Measurements from ENCODE around the gene ABO.
"Not testable (repeated sequence)": the region's sequence is repeated elsewhere in the genome, so short reads cannot be mapped to it uniquely, and the experiment has no call there.

Gene ABO

DNA sequence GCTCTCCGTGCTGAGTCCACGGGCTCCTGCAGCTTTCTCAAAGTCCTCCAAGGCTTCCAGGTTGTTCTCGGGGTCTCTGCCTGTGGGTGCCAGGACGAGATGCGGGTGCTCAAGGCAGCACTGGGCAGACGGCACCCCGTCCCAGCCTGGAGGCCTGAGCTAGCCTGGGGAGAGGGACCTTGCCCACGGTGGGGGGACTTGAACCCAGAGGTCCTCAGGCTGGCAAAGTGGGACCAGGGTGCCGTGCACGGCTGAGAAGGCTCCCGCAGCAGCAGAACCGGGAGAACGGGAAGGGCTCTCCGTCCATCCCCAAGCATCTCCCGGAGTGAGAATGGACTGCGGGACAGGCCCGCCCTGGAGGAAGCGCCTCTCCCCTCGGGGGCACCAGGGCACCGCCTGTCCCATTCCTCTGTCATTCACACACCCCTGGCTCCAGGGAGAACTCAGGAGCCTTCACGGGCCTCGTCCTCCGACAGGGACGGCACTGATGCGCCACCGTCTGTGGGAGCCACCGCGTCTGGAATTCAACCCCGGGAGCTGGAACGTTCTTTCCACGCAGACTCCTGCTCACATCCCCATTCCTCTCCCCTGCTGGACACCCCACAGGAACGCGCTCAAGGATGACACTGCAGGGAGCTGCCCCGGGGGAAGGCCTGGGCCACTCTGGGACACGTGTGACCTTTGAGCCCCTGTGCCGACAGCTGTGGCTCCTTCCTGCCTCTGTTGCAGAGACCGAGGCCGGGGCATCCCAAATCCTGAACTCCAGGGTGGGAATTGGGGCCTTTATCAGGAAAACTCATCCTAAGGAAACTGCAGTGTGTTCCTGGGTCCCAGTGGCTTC, 49.6 kb downstream of the ABO start:
- DNase-seq (ENCODE audit: low read depth), result no peak

DNA sequence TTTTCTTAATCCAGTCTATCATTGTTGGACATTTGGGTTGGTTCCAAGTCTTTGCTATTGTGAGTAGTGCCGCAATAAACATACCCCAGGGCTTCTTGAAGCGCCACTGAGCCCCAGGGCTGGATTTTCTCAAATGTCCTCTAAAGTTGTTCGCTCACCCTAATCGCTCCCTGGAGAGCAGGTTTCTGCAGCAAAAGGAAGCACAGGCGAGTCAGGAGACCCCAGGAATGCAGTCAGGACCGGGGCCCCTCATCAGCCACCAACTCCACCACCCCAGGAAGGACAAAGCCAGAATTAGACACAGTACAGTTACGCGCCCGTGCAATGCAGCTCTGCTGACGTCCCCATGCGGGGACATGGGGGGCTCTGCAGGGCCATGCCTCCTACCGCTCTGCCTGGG, 50.2 kb downstream of the ABO start:
- no peak for DNase-seq (ENCODE audit: low read depth)

DNA sequence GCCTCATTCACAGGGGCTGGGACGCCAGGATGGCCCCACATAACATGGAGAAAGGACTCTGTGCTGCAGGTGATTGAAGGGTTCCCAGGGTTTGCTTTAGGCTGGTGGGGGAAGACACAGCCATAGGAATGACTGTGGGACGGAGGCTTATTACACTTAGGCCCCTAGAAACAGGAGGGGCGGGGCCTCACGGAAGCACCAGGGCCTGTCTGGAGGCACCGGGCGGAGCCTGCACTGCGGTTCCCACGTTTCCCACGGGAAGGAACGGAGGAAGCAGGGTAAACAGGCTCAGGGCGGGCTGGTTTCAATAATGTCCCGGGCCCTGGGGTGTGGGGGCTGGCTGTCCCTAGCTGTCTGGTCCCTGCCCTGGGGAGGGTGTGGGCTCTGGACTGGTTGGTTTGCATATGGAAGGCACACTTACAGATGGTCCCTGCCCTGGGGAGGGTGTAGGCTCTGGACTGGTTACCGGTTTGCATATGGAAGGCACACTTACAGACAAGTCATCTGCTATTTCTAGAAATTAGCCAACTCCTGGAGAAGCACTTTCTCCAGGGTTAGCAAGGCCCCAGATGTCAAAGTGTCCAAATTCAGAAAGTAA, 51.7 kb downstream of the ABO start:
- DNase-seq (ENCODE audit: low read depth), result not testable (repeated sequence)

DNA sequence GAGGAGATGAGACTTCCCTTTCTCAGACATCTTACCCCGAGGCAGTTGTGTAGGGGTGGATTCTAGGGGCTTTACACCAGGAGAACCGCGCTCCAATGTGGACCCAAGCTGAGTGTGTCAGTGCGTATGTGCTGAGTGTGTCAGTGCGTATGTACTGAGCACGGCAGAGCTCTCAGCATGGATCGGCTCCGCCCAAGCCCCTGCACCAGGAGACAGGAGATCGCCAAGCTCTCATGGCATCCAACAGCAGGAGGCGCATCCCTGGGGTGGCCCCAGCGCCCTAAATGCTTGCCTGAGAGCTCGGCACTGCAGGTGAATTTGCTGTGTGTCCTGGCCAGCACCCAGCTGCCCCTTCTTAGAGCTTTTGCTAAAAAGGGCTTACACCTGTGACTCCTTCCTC, 53.0 kb downstream of the ABO start:
- DNase-seq (ENCODE audit: low read depth), result not testable (repeated sequence)

DNA sequence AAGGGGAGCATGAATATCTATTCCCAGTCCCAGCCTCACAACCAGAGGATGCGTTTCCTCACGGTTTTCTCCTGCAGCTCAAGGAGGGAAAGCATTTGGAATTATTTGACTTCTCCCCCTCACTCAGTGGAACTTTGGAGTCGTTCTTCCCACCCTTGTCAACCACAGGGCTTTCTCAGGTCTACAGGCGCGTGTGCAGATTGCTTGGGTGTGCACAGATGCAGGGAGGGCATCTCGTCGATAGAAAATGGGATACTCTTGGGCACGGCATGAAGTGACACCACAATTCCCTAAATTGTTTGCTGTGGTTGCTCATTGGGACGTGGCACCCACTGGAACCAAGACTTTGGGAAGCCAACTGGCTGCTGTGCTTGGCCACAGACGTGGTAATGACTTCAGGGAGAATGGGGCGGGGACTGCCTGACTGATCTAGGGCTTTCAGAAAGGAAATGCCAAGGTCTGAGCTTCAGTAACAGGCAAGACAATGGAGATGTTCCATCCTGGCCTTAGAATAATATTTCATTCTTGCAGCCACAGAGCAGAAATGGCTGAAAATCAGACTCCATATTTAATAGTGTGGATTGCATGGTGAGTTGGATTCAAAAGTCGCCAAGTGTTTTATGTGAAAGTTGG, 53.7 kb downstream of the ABO start:
- no peak for DNase-seq (ENCODE audit: low read depth)

DNA sequence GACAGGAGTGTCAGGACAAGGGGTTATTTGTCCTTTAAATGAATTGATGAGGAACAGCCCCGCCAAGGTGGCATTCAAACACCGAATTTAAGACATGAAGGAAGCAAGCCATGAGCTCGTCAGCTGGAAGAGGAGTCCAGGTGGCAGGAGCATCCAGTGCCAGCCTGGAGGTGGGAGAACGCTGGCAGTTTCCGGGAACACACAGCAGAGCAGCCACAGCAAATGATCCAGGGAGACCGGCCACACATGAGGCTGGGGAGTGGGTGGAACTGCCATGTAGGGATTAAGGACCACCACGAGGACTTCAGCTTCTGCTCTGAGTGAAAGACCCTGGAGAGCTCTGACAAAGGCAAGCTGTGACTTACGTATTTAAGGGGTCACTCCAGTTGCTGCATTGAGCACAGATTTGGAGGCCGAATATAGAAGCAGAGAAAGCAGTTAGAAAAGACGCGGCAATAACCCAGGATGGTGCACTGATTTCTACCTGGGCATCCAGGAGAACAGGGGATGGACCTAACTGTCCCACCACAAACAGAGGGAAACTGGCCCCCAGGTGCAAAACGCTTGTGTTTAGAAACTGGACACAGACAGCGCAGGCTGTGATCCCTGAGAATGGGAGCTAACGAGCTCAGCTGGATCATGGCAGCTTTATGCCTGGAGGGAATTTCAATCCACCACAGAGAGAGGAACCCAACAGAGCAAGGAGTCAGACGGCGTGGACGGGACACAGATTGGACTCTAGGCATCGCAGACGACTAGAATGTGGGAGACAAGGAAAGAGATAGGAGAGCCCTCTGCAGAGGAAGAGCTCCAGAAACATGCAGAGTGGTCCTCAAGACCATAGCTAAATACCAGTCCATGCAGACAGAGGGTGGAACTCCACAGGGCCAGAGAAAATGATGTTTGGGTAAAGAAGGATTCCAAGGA, 56.7 kb downstream of the ABO start:
- not testable (repeated sequence) for DNase-seq (ENCODE audit: low read depth)

DNA sequence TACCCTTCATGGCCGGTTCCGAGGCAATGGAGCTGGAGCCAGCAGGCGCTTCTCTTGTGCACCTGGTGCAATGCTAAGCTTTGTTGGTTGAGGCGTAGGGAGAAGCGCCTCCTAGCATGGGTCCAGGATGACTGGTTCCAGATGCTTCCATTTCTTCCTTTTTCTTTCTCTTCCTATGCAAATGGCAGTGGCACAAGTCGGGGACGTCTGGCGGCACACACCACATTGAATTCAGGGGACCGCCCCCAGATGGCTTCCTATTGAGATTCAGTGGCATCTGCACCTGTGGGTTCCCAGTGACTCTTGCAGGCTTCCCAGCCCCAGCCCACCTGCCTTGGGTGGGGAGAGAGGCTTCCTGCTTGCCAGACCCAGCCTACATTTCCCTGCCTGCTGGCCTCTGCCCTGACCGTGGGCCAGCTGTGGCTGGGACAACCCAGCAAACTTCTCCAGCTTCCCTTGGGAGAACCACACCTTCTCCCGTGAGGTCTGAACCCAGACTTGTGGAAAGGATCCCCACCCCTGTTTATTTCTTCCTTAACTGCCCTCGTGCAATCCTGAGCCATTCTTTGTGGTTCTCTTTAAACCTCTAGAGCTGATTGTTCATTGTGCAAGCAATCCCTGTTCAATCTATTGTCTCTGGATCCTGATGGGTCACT, 57.5 kb downstream of the ABO start:
- DNase-seq (ENCODE audit: low read depth), result not testable (repeated sequence)

DNA sequence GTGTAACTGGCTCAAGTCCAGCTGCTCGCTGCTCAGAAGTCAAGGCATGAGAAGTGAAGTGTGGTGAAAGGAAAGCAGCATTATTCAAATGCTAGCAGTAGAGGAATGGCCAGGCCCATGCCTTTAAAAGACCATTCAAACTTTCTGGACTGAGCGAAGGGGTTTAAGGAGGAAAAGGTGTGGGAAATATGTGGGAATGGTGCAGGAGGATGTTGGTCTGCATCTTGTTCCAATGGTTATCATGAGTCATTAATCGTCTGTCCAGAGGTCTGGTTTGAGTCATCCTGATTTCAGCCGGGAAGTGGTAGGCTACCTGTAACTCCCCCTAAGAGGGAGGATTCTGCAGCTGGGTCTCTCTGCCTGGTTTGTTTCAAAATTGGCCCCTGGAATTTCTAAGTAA, 60.7 kb downstream of the ABO start:
- not testable (repeated sequence) for DNase-seq (ENCODE audit: low read depth)

DNA sequence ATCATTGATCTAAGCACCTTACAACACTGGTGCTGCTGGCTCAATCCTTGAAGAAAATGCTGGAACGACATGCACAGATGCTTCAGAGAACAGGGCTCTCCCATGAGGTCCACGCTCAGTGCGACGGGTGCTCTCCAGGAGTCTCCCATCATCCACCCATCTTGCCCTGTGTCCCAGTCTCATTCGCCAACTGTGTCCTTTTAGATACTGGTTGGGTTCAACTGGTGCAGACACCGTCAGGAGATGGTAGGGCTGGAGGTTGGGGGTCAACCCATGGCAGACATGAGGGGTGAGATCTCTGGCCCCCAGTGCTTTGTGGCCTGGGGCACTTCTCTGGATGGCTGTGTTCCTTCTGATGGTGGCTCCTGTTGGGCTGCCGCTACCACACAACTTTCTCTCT, 64.4 kb downstream of the ABO start:
- no peak for DNase-seq (ENCODE audit: low read depth)

DNA sequence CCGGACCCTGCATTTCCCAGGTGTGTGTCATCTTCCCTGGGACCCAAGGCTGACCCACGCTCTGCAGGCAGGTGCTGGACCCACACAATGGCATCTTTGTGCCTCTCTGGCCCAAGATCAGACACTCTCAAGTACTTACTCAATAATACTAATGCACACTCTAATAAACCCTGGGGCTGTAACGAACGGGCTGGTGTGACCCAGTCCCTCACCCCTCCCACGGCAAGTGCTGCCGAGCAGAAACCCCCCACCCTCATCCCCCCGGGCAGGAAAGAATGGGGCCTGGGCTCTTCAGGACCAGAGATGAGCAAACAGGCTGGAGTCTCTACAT, 64.8 kb downstream of the ABO start:
- no peak for DNase-seq (ENCODE audit: low read depth)

DNA sequence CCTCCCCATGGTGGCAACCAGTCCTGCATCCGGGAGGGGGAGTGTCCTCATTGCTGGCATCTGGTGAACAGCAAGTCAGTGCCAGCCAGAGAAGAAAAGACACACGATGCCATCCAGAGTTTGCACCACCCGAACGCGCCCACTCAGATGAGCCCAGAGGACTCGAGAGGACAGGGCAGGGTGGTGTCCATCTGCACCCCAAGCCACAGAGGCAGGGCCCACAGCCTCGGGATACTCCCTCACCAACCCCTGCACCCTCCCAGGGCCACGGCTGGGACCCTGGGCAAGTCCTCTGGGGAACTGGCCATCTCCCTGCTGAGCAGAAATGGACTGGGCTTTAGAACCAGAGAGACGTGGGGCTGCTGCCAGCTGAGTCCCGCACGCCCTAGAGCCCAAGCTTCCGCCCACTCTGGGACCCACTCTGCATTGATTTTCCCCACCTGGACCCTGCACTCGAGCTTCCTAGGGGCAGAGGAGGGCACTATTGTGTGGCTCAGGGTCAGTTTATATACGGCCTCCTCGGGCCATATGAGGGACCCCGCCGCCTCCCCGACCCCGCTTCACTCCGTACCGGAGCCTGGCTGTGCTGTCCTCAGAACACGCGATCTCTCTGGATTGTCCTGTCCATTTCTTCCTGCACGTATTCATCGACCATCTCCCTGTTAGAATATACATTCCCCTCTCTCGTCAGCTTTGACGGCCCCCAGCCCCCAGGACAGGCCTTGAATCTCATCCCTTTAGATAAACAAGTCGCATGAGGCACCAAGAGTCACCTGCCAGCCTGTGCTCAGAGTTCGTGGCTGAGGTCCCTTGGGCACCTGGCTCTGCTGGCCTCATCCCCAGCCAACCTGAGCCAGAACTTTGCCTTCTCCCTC, 65.4 kb downstream of the ABO start:
- not testable (repeated sequence) for DNase-seq (ENCODE audit: low read depth)

DNA sequence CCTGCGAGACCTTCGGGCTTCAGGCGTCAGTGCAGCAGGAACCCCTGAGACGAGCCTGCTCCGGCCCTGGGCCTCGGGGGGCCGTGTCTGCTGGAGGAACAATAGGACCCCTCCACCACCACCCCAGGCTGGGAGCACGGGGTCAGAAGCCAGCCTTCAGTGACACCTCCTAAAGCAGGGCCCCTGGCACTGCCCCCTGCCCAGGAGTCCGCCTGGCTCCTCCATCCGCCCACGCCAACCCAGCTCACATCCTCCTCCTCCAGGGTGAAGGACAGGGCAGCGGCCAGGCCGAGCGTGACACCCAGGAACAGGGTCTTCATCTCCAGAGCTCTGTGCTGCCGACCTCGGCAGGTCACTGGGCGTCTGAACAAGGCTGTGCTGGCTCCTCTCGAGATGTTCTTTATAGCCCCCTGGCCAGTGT, 66.1 kb downstream of the ABO start, which contains the start of gene OBP2B:
OBP2B (minus strand) TSS at position 371 of the 421 bp plus-strand sequence; CDS start at position 320, 51 bp downstream.
- not testable (repeated sequence) for DNase-seq (ENCODE audit: low read depth)

DNA sequence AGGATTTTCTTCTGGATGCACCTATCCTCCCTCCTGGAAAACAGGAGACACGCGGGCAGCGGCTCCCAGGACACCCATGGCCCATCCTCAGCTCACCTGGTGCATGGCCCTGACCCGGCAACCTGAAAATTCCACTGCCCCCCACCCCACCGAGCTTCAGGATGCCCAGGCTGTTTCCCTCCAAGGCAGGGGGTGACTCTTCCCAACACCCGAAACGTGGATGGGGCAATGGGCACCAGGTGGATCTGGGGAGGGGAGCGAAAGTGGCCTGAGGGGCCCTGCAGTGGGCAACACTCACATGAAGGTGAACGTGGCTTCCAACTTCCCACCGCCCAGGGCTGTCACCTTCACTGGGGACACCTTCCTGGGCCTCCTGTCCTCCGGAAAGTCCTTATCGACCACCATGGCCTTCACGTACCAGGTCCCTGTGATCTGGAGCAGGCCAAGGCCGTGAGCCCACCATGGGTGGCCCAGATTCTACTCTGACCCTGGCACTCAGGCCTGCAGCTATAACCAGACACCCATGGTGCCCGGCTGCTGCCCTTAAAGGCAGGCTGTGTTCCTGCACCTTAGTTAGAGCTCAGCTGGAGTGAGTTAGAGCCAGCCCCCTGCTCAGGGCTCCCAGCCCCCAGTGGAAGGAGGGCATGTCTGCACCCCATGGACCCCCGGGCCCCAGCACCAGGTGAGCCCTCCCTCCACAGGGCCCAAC, 66.7 kb downstream of the ABO start:
- not testable (repeated sequence) for DNase-seq (ENCODE audit: low read depth)

DNA sequence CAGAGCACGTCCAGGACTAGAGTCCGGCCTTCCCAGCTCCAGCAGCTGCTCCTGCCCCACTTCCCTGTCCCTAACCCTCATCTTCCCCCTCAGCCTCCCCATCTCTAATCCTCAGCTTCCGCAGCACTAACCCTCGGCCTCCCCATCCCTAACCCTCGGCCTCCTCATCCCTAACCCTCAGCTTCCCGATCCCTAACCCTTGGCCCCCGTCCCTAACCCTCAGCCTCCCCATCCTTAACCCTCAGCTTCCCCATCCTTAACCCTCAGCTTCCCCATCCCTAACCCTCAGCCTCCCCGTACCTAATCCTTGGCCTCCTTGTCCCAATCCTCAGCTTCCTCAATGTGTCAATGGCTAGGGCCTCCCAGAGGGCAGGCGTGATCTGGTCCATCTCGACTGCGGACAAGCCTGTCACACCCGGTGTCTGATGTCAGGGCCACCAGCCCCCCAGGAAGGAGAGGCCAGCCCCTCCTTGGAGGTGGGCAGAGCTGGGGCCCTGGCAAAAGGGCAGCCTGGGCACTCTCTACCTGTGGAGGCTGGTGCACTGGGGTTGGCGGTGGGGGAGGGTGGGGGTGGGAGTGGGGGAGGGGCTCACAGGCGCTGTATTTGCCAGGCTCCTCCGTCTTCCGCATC, 67.3 kb downstream of the ABO start:
- DNase-seq (ENCODE audit: low read depth), result no peak

DNA sequence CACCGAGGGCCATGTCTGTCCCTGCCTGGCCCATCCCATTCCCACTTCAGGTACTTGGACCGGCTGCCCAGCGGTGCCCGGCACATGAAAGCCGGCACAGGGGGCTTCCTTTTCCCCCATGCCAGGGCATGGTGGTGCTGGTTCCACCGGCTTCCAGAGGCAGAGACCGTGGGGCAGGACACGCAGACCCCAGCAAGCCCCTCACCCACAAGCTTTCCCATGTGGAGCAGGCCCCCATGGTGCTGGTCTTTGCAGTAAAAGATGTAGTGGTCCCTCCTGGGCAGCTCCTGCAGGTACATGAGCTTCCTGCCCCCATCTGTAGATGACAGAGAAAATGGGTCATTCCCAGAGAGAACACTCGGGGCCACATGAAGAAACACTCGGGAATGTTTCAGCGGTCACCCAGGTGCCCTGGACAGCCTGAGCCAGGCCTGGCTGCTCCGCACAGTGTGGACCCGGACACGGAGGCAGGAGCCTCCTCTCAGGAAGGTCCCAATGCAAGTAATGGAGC, 67.9 kb downstream of the ABO start:
- DNase-seq (ENCODE audit: low read depth), result no peak

DNA sequence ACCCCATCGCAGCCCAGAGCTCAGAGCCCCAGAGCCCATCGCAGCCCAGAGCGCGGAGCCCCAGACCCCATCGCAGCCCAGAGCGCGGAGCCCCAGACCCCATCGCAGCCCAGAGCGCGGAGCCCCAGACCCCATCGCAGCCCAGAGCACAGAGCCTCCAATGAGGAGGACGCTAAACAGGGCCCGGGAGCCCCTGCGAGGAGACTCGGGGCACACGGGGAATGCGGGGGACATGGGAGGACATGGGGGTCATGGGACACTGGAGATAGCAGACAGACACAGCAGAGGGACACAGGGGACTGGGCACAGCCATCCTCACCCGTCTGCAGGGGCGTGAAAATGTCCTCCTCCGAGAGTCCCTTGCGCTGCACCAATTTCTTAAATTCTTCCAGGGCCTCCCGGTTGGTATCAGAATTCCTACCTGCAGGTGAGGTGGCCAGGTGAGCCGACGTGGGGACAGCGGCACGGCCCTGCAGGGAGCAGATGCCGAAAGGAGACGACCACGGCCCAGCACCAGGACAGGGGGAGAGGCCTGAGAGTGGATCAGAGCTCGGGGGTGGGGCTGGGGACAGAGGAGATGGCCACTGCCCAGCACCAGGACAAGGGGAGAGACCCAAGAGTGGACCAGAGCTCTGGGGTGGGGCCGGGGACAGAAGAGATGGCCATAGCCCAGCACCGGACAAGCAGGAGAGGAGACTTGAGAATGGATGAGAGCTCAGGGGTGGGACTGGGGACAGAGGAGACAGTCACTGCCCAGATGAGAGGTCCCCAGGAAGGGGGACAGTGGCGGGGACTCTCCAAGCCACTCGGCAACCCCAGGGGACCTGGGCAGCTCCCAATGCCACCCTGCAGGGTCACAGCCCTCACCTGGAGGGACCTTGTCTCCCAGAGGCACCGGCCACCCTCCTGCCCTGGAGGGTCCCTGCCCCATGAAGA, 68.7 kb downstream of the ABO start:
- no peak for DNase-seq (ENCODE audit: low read depth)

DNA sequence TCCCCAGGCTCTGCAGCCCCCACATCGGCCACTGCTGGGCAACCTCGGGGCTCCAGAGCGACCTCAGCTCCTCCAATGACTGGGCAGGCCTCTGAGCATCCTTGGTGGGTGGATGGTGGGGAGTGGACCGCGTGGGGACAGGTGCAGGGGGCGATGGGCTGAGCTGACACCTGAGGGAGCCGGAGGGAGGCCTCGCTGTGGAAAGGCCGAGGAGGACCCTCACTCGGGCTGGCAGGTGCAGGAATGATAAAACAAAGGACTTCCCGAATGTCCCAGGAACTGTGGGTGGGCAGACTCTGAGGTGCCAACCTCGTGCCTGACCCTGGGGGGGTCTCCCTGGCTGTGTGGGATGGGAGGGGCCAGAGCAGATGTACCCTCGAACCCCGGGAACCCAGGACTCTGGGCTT, 69.5 kb downstream of the ABO start:
- DNase-seq (ENCODE audit: low read depth), result not testable (repeated sequence)
